Keratinocyte (primary cell): ENCODE measurements around the gene ST8SIA4. TPM values are rescaled to one million over a fixed set of nuclear protein-coding genes. Genes with fewer than 3 reads are reported as not detected.

Experiments used
- DNase-seq: peaks from one replicate; pipeline ENCODE4 v3.0.0-alpha.2; 2011; ENCODE audit warnings: low read depth, missing footprints, low spot score
- FAIRE-seq: peaks from 2 replicates; lab custom pipeline; 2011; peaks lifted over from hg19 to GRCh38; lab: Jason Lieb, UNC
- H2AFZ ChIP-seq: 2 replicates; pipeline ENCODE4 v1.6.0; 2012; ENCODE audit warnings: low read length, control low read depth, inconsistent platforms; ENCODE audit not compliant: control insufficient read depth
- H3K27ac ChIP-seq: 2 replicates; pipeline ENCODE4 v1.5.1; 2011; ENCODE audit warnings: low read length; ENCODE audit not compliant: control insufficient read depth, insufficient read depth
- H3K27me3 ChIP-seq: 3 replicates; pipeline ENCODE4 v1.6.0; 2011; ENCODE audit warnings: low read length; ENCODE audit not compliant: control insufficient read depth, insufficient read depth; ENCODE audit errors: extremely low read depth
- H3K36me3 ChIP-seq, 2 experiments: 2 replicates in 1 of 2; 3 replicates in 1 of 2; pipeline ENCODE4 v1.5.1; 2011; ENCODE audit warnings: low read length in 2 of 2, mild to moderate bottlenecking in 1 of 2; ENCODE audit not compliant: control insufficient read depth in 2 of 2, insufficient read depth in 2 of 2; ENCODE audit errors: extremely low read depth in 1 of 2
- H3K4me1 ChIP-seq: 3 replicates; pipeline ENCODE4 v1.5.1; 2011; ENCODE audit warnings: low read length; ENCODE audit not compliant: control insufficient read depth, insufficient read depth; ENCODE audit errors: extremely low read depth
- H3K4me2 ChIP-seq: 3 replicates; pipeline ENCODE4 v1.6.0; 2011; ENCODE audit warnings: low read depth, low read length; ENCODE audit not compliant: control insufficient read depth, insufficient read depth; ENCODE audit errors: extremely low read depth
- H3K4me3 ChIP-seq, 3 experiments: fragments of 200-600 bp in 1 of 3; sonication (generic) in 1 of 3; 2 replicates in 2 of 3; 3 replicates in 1 of 3; pipeline ENCODE4 v1.5.1; 2011 to 2016; ENCODE audit warnings: low read length in 3 of 3, mild to moderate bottlenecking in 3 of 3, control low read depth in 2 of 3, inconsistent platforms in 1 of 3, low read depth in 1 of 3, mixed read lengths in 1 of 3, mixed run types in 1 of 3, moderate library complexity in 1 of 3; ENCODE audit not compliant: control insufficient read depth in 2 of 3, insufficient read depth in 2 of 3; ENCODE audit errors: extremely low read depth in 1 of 3
- H3K79me2 ChIP-seq: 2 replicates; pipeline ENCODE4 v1.6.0; 2012; ENCODE audit warnings: low read length; ENCODE audit not compliant: control insufficient read depth, insufficient read depth
- H3K9ac ChIP-seq: 3 replicates; pipeline ENCODE4 v1.6.0; 2011; ENCODE audit warnings: low read length; ENCODE audit not compliant: control insufficient read depth, insufficient read depth; ENCODE audit errors: extremely low read depth
- H3K9me1 ChIP-seq: 3 replicates; pipeline ENCODE4 v1.6.0; 2011; ENCODE audit warnings: low read length; ENCODE audit not compliant: control insufficient read depth, insufficient read depth; ENCODE audit errors: extremely low read depth
- H3K9me3 ChIP-seq: 2 replicates; pipeline ENCODE4 v1.5.1; 2012; ENCODE audit warnings: low read depth, low read length; ENCODE audit not compliant: control insufficient read depth
- H4K20me1 ChIP-seq: 3 replicates; pipeline ENCODE4 v1.6.0; 2011; ENCODE audit warnings: low read length; ENCODE audit not compliant: control insufficient read depth, insufficient read depth; ENCODE audit errors: extremely low read depth
- EZH2 ChIP-seq: IDR thresholded peaks from one replicate; pipeline ENCODE4 v1.6.1; 2012; ENCODE audit warnings: inconsistent platforms, mild to moderate bottlenecking, low read length, moderate library complexity
- dilution Hi-C: fragments of 300-500 bp; cut with MboI; formaldehyde crosslinking; loops from one replicate; pipeline ENCODE4 v1.7.0; 2020; ENCODE audit warnings: low sequenced_read_pairs; ENCODE audit not compliant: extremely low pct_ligation_motif_present
- polyA plus RNA-seq, 5 experiments: library from polyadenylated mRNA; depleted of rRNA in 3 of 5; stranded (reverse) in 3 of 5; stranded (forward) in 1 of 5; unstranded in 1 of 5; fragments of >200 nt; gene quantifications; 1 replicate in 1 of 5; 2 replicates in 3 of 5; 3 replicates in 1 of 5; pipeline versions ENCODE4 v1.2.1 to v1.2.3, GENCODE V29; 2011 to 2012; ENCODE audit warnings: missing spikeins in 2 of 5, low read depth in 1 of 5, low replicate concordance in 1 of 5
- TF ChIP-seq, protein P1 (sequence below), 3 experiments: IDR thresholded peaks in 1 of 3; conservative IDR thresholded peaks in 1 of 3; optimal IDR thresholded peaks in 1 of 3; 2 replicates in 2 of 3; 3 replicates in 1 of 3; pipeline versions ENCODE3 to v1.5.1; 2011; ENCODE audit warnings: low read length in 3 of 3, mild to moderate bottlenecking in 3 of 3, moderate library complexity in 2 of 3, control low read depth in 1 of 3, inconsistent platforms in 1 of 3; ENCODE audit not compliant: insufficient read depth in 2 of 3; ENCODE audit errors: extremely low read depth in 1 of 3

The ST8SIA4 gene
- polyA plus RNA-seq, 1 donor (not counting 4 experiments of a cell fraction or from before 2014, with no cell fraction given), result 0.43 TPM

DNA sequence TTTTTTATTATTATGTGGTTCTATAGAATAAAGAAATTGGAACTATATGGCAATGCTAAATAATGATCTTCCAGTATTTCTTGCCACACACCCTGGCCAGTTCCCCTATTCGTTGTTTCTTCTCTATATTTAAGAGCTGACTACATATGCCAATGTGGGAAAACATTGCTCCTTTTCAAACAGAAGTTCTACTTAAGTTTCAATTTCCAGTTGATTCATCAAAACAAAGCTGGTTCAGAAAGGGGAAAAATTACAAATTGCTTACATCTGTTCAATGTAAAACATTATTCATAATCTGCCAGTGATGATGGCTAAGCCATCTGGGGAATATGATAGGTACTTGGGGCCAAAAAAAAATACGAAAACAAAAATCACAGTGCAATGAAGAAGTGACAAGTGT is 76.9 kb downstream of the ST8SIA4 start:
- H4K20me1 ChIP-seq, result no peaks in the 10 kb centered on the region
- DNase-seq (no peak), FAIRE-seq (no peak)
- H3K79me2 ChIP-seq, result no peaks in the 10 kb centered on the region
- H3K9ac ChIP-seq, result no peak overlapping the region
- H3K36me3 ChIP-seq, result no peaks in the 10 kb centered on the region
- no peak overlapping the region for H3K4me3 ChIP-seq
- dilution Hi-C loops, result no loop called here
- no peaks in the 10 kb centered on the region for H3K27me3 ChIP-seq
- H3K9me3 ChIP-seq, result no peaks in the 10 kb centered on the region
- H2AFZ ChIP-seq, result no peak overlapping the region
- no peak overlapping the region for H3K4me2 ChIP-seq
- peaks cover 17% of the 10 kb centered on the region for H3K4me1 ChIP-seq
- TF ChIP-seq, protein P1, sequence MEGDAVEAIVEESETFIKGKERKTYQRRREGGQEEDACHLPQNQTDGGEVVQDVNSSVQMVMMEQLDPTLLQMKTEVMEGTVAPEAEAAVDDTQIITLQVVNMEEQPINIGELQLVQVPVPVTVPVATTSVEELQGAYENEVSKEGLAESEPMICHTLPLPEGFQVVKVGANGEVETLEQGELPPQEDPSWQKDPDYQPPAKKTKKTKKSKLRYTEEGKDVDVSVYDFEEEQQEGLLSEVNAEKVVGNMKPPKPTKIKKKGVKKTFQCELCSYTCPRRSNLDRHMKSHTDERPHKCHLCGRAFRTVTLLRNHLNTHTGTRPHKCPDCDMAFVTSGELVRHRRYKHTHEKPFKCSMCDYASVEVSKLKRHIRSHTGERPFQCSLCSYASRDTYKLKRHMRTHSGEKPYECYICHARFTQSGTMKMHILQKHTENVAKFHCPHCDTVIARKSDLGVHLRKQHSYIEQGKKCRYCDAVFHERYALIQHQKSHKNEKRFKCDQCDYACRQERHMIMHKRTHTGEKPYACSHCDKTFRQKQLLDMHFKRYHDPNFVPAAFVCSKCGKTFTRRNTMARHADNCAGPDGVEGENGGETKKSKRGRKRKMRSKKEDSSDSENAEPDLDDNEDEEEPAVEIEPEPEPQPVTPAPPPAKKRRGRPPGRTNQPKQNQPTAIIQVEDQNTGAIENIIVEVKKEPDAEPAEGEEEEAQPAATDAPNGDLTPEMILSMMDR (optimal IDR thresholded peaks at IDR 0.05 in 1 of 3, IDR thresholded peaks at IDR 0.05 in 1 of 3, conservative IDR thresholded peaks at IDR 0.05 in 1 of 3; ENCODE audit: extremely low read depth in 1 of 3, insufficient read depth in 2 of 3, low read length in 3 of 3), result no peak
- H3K9me1 ChIP-seq, result no peaks in the 10 kb centered on the region
- no peak overlapping the region for H3K27ac ChIP-seq

DNA sequence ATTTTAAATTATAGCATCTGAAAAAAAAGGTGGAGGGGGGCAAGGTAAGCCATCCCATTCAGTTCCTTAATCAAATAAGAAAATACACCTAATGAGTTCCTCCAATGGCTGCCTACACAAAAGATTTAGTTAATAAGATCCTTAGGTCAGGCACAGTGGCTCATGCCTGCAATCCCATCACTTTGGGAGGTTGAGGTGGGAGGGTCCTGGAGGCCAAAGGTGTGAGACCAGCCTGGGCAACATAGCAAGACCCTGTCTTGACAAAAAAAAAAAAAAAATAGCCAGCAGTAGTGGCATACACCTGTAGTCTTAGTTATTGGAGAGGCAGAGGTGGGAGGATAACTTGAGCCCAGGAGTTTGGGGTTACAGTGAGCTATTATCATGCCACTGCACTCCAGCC is 78.4 kb downstream of the ST8SIA4 start:
- Histone ChIP-seq H3K9ac (no peak overlapping the region), H3K4me3 (no peak overlapping the region), H3K4me1 (peaks cover 17% of the 10 kb centered on the region), H3K9me3 (no peaks in the 10 kb centered on the region), H3K79me2 (no peaks in the 10 kb centered on the region), H3K27ac (no peak overlapping the region), H3K36me3 (no peaks in the 10 kb centered on the region), H2AFZ (no peak overlapping the region), H3K9me1 (no peaks in the 10 kb centered on the region), H4K20me1 (no peaks in the 10 kb centered on the region), H3K4me2 (no peak overlapping the region), H3K27me3 (no peaks in the 10 kb centered on the region)
- DNase-seq, result no peak
- FAIRE-seq, result no peak
- TF ChIP-seq EZH2, result no peak
- TF ChIP-seq, protein P1 (optimal IDR thresholded peaks at IDR 0.05 in 1 of 3, IDR thresholded peaks at IDR 0.05 in 1 of 3, conservative IDR thresholded peaks at IDR 0.05 in 1 of 3; ENCODE audit: extremely low read depth in 1 of 3, insufficient read depth in 2 of 3, low read length in 3 of 3), result no peak
- dilution Hi-C loops, result no loop called here
